Articular chondrocyte of knee joint (primary cell): ENCODE results near the gene GIMAP1. TPM values are rescaled to one million over a fixed set of nuclear protein-coding genes. Genes with fewer than 3 reads are reported as not detected.

Experiments used
- total RNA-seq: library from RNA; depleted of rRNA; stranded (reverse); fragments of >200 nt; gene quantifications from 2 replicates; pipeline ENCODE4 v1.2.3, GENCODE V29; 2012

Gene GIMAP1
- 0.13 TPM in 1 of 2 replicates, not detected in the other for total RNA-seq

DNA sequence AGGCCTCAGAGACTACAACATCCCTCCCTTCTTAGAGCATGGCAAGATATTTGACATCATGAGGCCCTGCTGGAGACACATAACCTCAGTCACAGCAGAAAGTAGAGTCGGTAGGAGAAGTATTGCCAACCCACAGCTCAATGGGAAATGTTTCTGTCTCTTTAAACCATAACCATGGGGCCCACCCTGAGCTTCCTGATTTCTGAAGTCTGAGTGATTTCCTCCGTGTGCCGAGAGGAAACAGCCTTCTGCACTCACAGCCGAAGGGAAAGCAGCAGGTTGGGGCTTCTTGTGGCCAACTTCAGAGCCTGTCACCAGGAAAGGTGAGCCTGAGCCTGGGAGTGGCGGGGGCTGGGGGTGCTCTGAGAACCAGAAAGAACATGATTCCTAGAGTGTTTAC is at the start of gene GIMAP1:
GIMAP1 (plus strand) TSS at position 246 of the 400 bp plus-strand sequence. CDS start 2,435 bp downstream, outside the sequence.

DNA sequence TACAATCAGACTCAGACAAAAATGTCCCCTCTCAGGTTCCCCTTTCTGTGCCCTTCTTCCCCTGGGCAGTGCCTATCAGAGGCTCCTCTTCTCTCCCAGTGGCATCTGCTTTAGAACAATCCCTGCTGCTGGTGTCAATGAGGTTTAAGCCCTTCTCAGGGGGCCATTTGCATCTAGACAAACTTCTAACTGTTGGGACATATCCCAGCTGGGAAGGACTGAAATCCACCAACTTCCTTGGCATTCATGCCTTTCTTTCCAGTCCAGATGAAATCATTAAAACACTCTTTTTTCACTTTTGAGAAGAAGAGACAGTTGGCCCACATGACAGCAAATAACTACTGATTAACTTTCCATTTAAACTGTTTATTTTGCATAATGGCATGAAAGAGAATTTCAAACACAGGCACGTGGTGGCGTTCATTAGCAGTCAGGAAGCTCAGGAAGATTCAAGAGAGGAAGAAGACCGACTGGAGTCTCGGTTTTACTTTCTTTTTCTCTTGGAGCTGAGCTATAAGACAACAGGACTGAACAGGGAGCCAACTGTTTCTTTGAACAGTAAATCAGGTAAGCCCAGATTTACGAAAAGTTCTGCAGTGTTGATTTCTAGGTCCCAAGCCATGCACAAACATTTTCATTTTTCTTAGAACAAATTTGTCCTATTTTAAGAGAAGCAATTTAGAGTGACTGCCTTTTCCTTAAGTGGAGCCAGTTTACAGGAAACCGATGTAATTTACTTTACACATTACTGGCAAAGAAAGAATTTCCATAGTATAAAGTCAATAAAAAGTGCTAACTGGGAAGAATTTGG is 31.0 kb upstream of the GIMAP1 start, which contains the start of gene GIMAP2:
GIMAP2 (plus strand) TSS at position 488 of the 811 bp plus-strand sequence. CDS start 1,354 bp downstream, outside the sequence.

GRCh38 chr7:150737265-150738055 is 21.0 kb downstream of the GIMAP1 start, which contains the start of gene GIMAP5:
TSS of gene GIMAP5 (plus strand) at chr7:150737418. CDS start at chr7:150740885, 3,467 bp downstream.

Other genes with a start within 250 kb of the GIMAP1 start
- 0.32 TPM in 1 of 2 replicates, not detected in the other for gene GIMAP7, start 201.7 kb upstream of the GIMAP1 start, total RNA-seq
- gene GIMAP4, start 149.2 kb upstream of the GIMAP1 start, total RNA-seq: 0.43 TPM in 1 of 2 replicates, not detected in the other
- gene GIMAP6, start 84.2 kb upstream of the GIMAP1 start, total RNA-seq: 0.11 TPM in 1 of 2 replicates, not detected in the other
- 6.1 and 9.9 TPM in 2 replicates for gene GIMAP2, start 30.9 kb upstream of the GIMAP1 start, total RNA-seq
- not detected in 2 replicates for gene GIMAP5, start 20.8 kb downstream of the GIMAP1 start, total RNA-seq
- gene TMEM176B, start 83.8 kb downstream of the GIMAP1 start, total RNA-seq: not detected in 2 replicates
- gene TMEM176A, start 84.2 kb downstream of the GIMAP1 start, total RNA-seq: not detected in 2 replicates
- gene AOC1, start 135.9 kb downstream of the GIMAP1 start, total RNA-seq: not detected in 2 replicates